Ascending aorta (tissue), 2 donors: ENCODE measurements around the gene FOXI2. TPM values are rescaled to one million over a fixed set of nuclear protein-coding genes. Genes with fewer than 3 reads are reported as not detected.

ENCODE experiments used
- DNase-seq, 2 donors: peaks; one replicate each; pipeline ENCODE4 v3.0.0-alpha.2; 2019; ENCODE audit warnings: low spot score in 2 of 2
- H3K27ac ChIP-seq, 2 donors: fragments of 200-600 bp; sonication (generic); one replicate each; pipeline ENCODE4 v1.5.1; 2016 to 2017; ENCODE audit warnings: mild to moderate bottlenecking in 1 of 2
- H3K27me3 ChIP-seq: fragments of 200-600 bp; sonication (generic); one replicate; pipeline ENCODE4 v1.5.1; 2017
- H3K36me3 ChIP-seq, 2 donors: fragments of 200-600 bp; sonication (generic); one replicate each; pipeline ENCODE4 v1.5.1; 2016
- H3K4me1 ChIP-seq, 2 donors: fragments of 200-600 bp; sonication (generic); one replicate each; pipeline ENCODE4 v1.5.1; 2016 to 2017; ENCODE audit warnings: mild to moderate bottlenecking in 1 of 2
- H3K4me3 ChIP-seq, 2 donors: fragments of 200-600 bp; sonication (generic); one replicate each; pipeline ENCODE4 v1.5.1; 2016 to 2017; ENCODE audit warnings: mild to moderate bottlenecking in 1 of 2
- H3K9me3 ChIP-seq, 2 donors: fragments of 200-600 bp; sonication (generic); one replicate each; pipeline ENCODE4 v1.5.1; 2016
- CTCF ChIP-seq, 3 experiments: fragments of 200-600 bp in 2 of 3; fragments of 450-650 bp in 1 of 3; sonication (generic) in 2 of 3; IDR thresholded peaks; one replicate each; pipeline ENCODE4 v1.5.1; 2016 to 2019; ENCODE audit warnings: antibody characterized with exemption in 3 of 3, mild to moderate bottlenecking in 1 of 3, moderate library complexity in 1 of 3
- intact Hi-C: fragments of 100-400 bp; cut with DNase I; formaldehyde crosslinking; loops from one replicate; pipeline ENCODE4 v1.15.1; 2023
- total RNA-seq: library from RNA; depleted of rRNA; stranded (reverse); fragments of >200 nt; gene quantifications from one replicate; pipeline ENCODE4 v1.1.0, GENCODE V29; 2016

Gene FOXI2
- total RNA-seq, 1 donor from 2014 or later = not detected

GRCh38 chr10:127790066-127790624 lies 53.2 kb downstream of the FOXI2 start:
- H3K4me3 ChIP-seq = no peak overlapping the region
- no peak for TF ChIP-seq CTCF (IDR thresholded peaks at IDR 0.05)
- H3K27ac ChIP-seq = no peak overlapping the region
- no peaks in the 10 kb centered on the region for H3K4me1 ChIP-seq
- H3K9me3 ChIP-seq = no peaks in the 10 kb centered on the region
- H3K36me3 ChIP-seq = no peaks in the 10 kb centered on the region
- H3K27me3 ChIP-seq = no peaks in the 10 kb centered on the region
- intact Hi-C loops = no loop called here
- no peak for DNase-seq

Other genes starting within 250 kb of the FOXI2 start
- not detected for gene NPS, start 187.9 kb upstream of the FOXI2 start, total RNA-seq
- not detected for gene CLRN3, start 155.8 kb downstream of the FOXI2 start, total RNA-seq
- gene PTPRE, start 169.9 kb downstream of the FOXI2 start, total RNA-seq = 14.5 TPM